Measurements from ENCODE around the gene ADAMTS8. TPM values are rescaled to one million over a fixed set of nuclear protein-coding genes. Genes with fewer than 3 reads are reported as not detected.

ADAMTS8 gene
- total and polyA plus RNA-seq, 9 of the 15 experiments (the other 6 are each of a cell fraction or from before 2014, with no cell fraction given) = not detected

- no peak for TF ChIP-seq ZNF511 (CRISPR knock-in tag; IDR thresholded peaks at IDR 0.05)
- TF ChIP-seq, protein P1, sequence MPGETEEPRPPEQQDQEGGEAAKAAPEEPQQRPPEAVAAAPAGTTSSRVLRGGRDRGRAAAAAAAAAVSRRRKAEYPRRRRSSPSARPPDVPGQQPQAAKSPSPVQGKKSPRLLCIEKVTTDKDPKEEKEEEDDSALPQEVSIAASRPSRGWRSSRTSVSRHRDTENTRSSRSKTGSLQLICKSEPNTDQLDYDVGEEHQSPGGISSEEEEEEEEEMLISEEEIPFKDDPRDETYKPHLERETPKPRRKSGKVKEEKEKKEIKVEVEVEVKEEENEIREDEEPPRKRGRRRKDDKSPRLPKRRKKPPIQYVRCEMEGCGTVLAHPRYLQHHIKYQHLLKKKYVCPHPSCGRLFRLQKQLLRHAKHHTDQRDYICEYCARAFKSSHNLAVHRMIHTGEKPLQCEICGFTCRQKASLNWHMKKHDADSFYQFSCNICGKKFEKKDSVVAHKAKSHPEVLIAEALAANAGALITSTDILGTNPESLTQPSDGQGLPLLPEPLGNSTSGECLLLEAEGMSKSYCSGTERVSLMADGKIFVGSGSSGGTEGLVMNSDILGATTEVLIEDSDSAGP (CRISPR knock-in tag; IDR thresholded peaks at IDR 0.05) = no peak
Observed at GRCh38 chr11:130421697-130422096, 6.7 kb downstream of the ADAMTS8 start (continued).

DNA sequence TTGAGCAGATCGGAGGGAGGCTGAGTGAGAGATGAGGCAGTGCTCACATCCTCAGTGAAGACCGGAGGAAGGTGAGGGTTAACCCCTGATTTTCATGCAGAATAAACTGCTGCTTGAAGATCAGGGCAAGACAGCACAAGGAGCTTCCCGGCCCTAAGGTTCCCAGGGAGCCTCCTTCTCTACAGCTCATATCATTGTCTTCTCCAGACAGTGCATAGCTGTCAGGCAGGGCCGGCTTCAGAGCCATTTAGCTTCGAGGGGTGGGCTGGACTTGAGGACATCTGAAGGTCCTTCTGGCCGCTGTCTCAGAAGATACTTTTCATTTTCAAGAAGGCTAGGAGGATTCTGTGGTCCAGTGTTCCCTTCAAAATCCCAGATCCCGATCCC, 7.2 kb downstream of the ADAMTS8 start:
- no peaks in the 10 kb centered on the region for H3K36me3 ChIP-seq (ENCODE audit: control insufficient read depth, insufficient read depth, low read length)
- no peaks in the 10 kb centered on the region for H3K9me3 ChIP-seq (replicated peaks; ENCODE audit: control insufficient read depth, insufficient read depth, low read depth, low read length)
- H3K27ac ChIP-seq (ENCODE audit: extremely low read depth, low read depth, low read length) = no peak overlapping the region
- H3K27me3 ChIP-seq (ENCODE audit: control insufficient read depth in 2 of 2, insufficient read depth in 2 of 2, low read length in 2 of 2) = peaks cover 55 to 92% of the 10 kb centered on the region in 2 experiments
- intact Hi-C loops (cut with micrococcal nuclease) = no loop called here
- FAIRE-seq (no peak), ATAC-seq (no peak), DNase-seq (ENCODE audit: extremely low read depth in 1 of 4, low spot score in 3 of 4) (no peak)
- no peaks in the 10 kb centered on the region; a peak in 1 of 5 replicates for H3K4me1 ChIP-seq (replicated peaks in 1 of 2; ENCODE audit: control insufficient read depth in 2 of 2, insufficient read depth in 2 of 2, low read length in 2 of 2)
- no peak overlapping the region for H3K4me3 ChIP-seq
- ChIA-PET POLR2A (no interaction called here), CTCF (ENCODE audit: low intra/inter-chr PET ratio) (no interaction called here)
- no TSS peak for BruUV-seq (replicated peaks)
- H3K4me2 ChIP-seq (ENCODE audit: insufficient read depth, low read length) = no peak overlapping the region
- H3K79me2 ChIP-seq (ENCODE audit: control insufficient read depth, insufficient read depth, low read length) = no peaks in the 10 kb centered on the region
- H3K9ac ChIP-seq (ENCODE audit: insufficient read depth in 1 of 2, low read depth in 2 of 2, low read length in 2 of 2) = no peak overlapping the region
- H2AFZ ChIP-seq (ENCODE audit: low read depth, low read length) = no peak overlapping the region
- WGBS (ENCODE audit: insufficient coverage, low coverage, missing lambda C conversion rate) = 3% methylated on average over 6 of the region's 7 CpGs
- H4K20me1 ChIP-seq (replicated peaks; ENCODE audit: control insufficient read depth, insufficient read depth, low read length) = peaks cover 15% of the 10 kb centered on the region; the same call in 1 of the 2 replicates
- no peaks in the 10 kb centered on the region for H3K9me1 ChIP-seq (ENCODE audit: control insufficient read depth, insufficient read depth, low read length)
- in situ Hi-C loops (cut with MboI) = loop anchor here (10.0 kb wide), 1 partner anchor 206 kb away; no protein-coding TSS in a partner anchor
- no peak for TF ChIP-seq ZEB2 (IDR thresholded peaks at IDR 0.05)
- TF ChIP-seq DPF2 (IDR thresholded peaks at IDR 0.05) = no peak
- no peak for TF ChIP-seq SNRNP70 (optimal IDR thresholded peaks at IDR 0.05; ENCODE audit: low read depth, low read length)
- TF ChIP-seq, protein P2, sequence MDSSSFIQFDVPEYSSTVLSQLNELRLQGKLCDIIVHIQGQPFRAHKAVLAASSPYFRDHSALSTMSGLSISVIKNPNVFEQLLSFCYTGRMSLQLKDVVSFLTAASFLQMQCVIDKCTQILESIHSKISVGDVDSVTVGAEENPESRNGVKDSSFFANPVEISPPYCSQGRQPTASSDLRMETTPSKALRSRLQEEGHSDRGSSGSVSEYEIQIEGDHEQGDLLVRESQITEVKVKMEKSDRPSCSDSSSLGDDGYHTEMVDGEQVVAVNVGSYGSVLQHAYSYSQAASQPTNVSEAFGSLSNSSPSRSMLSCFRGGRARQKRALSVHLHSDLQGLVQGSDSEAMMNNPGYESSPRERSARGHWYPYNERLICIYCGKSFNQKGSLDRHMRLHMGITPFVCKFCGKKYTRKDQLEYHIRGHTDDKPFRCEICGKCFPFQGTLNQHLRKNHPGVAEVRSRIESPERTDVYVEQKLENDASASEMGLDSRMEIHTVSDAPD (CRISPR knock-in tag; IDR thresholded peaks at IDR 0.05) = no peak
- TF ChIP-seq HOXB6 (CRISPR knock-in tag; IDR thresholded peaks at IDR 0.05; ENCODE audit: borderline replicate concordance) = no peak
- TF ChIP-seq, protein P3, sequence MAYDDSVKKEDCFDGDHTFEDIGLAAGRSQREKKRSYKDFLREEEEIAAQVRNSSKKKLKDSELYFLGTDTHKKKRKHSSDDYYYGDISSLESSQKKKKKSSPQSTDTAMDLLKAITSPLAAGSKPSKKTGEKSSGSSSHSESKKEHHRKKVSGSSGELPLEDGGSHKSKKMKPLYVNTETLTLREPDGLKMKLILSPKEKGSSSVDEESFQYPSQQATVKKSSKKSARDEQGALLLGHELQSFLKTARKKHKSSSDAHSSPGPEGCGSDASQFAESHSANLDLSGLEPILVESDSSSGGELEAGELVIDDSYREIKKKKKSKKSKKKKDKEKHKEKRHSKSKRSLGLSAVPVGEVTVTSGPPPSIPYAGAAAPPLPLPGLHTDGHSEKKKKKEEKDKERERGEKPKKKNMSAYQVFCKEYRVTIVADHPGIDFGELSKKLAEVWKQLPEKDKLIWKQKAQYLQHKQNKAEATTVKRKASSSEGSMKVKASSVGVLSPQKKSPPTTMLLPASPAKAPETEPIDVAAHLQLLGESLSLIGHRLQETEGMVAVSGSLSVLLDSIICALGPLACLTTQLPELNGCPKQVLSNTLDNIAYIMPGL (CRISPR knock-in tag; IDR thresholded peaks at IDR 0.05) = no peak
- no peak for TF ChIP-seq ZNF12 (CRISPR knock-in tag; IDR thresholded peaks at IDR 0.05)
- TF ChIP-seq NCOA2 (IDR thresholded peaks at IDR 0.05; ENCODE audit: partially characterized antibody in 2 of 2) = no peak
- no peak for TF ChIP-seq SRF (CRISPR knock-in tag; IDR thresholded peaks at IDR 0.05)
- no peak for TF ChIP-seq ARHGAP35 (IDR thresholded peaks at IDR 0.05; ENCODE audit: partially characterized antibody)
- TF ChIP-seq HDAC1 (IDR thresholded peaks at IDR 0.05) = no peak
- no peak for TF ChIP-seq FOXK1 (CRISPR knock-in tag; IDR thresholded peaks at IDR 0.05; ENCODE audit: borderline replicate concordance)
